CD14-positive monocyte (primary cell): ENCODE data around the gene CANT1. TPM values are rescaled to one million over a fixed set of nuclear protein-coding genes. Genes with fewer than 3 reads are reported as not detected.
A peak's percentile ranks its signal among the peaks of the same experiment; 100 is the strongest.

Source experiments
- DNase-seq, 3 donors: peaks; one replicate each; pipeline ENCODE4 v3.0.0-alpha.2; 2011 to 2022
- H2AFZ ChIP-seq: 2 replicates; pipeline ENCODE4 v1.6.0; 2012; ENCODE audit warnings: mild to moderate bottlenecking, low read depth, low read length, inconsistent platforms; ENCODE audit not compliant: insufficient read depth, poor library complexity, severe bottlenecking
- H3K27ac ChIP-seq, 2 donors: 1 replicate in 1 of 2; 2 replicates in 1 of 2; pipeline ENCODE4 v1.5.1; 2012 to 2013; ENCODE audit warnings: low read length in 2 of 2, control low read depth in 1 of 2, inconsistent platforms in 1 of 2, low read depth in 1 of 2, mild to moderate bottlenecking in 1 of 2
- H3K27me3 ChIP-seq, 2 donors: one replicate each; pipeline versions ENCODE4 v1.6.0 to v1.6.1; 2011 to 2013; ENCODE audit warnings: low read length in 2 of 2; ENCODE audit not compliant: control insufficient read depth in 2 of 2, insufficient read depth in 2 of 2
- H3K36me3 ChIP-seq, 2 donors: replicated peaks in 1 of 2; 1 replicate in 1 of 2; 2 replicates in 1 of 2; pipeline versions ENCODE4 v1.5.1 to v1.6.1; 2012 to 2013; ENCODE audit warnings: low read length in 2 of 2, control low read depth in 1 of 2, inconsistent platforms in 1 of 2, mild to moderate bottlenecking in 1 of 2; ENCODE audit not compliant: insufficient read depth in 2 of 2, control insufficient read depth in 1 of 2
- H3K4me1 ChIP-seq, 2 donors: 1 replicate in 1 of 2; 2 replicates in 1 of 2; pipeline versions ENCODE4 v1.5.1 to v1.6.1; 2012 to 2013; ENCODE audit warnings: low read length in 2 of 2, control low read depth in 1 of 2, inconsistent platforms in 1 of 2, mild to moderate bottlenecking in 1 of 2, moderate library complexity in 1 of 2; ENCODE audit not compliant: insufficient read depth in 2 of 2, control insufficient read depth in 1 of 2
- H3K4me2 ChIP-seq: replicated peaks from 2 replicates; pipeline ENCODE3; 2012; ENCODE audit warnings: low read length, moderate library complexity, mild to moderate bottlenecking; ENCODE audit not compliant: poor library complexity, severe bottlenecking; ENCODE audit errors: extremely low read depth
- H3K4me3 ChIP-seq, 3 experiments: fragments of 200-600 bp in 1 of 3; sonication (generic) in 1 of 3; replicated peaks in 1 of 3; 1 replicate in 2 of 3; 2 replicates in 1 of 3; pipeline ENCODE4 v1.5.1; 2011 to 2013; ENCODE audit warnings: low read length in 3 of 3, mild to moderate bottlenecking in 3 of 3, control low read depth in 2 of 3, low read depth in 2 of 3, inconsistent platforms in 1 of 3, moderate library complexity in 1 of 3
- H3K79me2 ChIP-seq: 2 replicates; pipeline ENCODE4 v1.6.0; 2012; ENCODE audit warnings: mild to moderate bottlenecking, control low read depth, inconsistent platforms, low read length, moderate library complexity; ENCODE audit not compliant: insufficient read depth
- H3K9ac ChIP-seq: 2 replicates; pipeline ENCODE4 v1.6.0; 2017; ENCODE audit warnings: low read length, mild to moderate bottlenecking; ENCODE audit not compliant: insufficient read depth, poor library complexity, severe bottlenecking
- H3K9me3 ChIP-seq, 2 donors: replicated peaks in 1 of 2; 1 replicate in 1 of 2; 2 replicates in 1 of 2; pipeline versions ENCODE4 v1.5.1 to v1.6.1; 2012 to 2013; ENCODE audit warnings: low read length in 2 of 2, control low read depth in 1 of 2; ENCODE audit not compliant: control insufficient read depth in 1 of 2, insufficient read depth in 1 of 2
- H4K20me1 ChIP-seq: 2 replicates; pipeline ENCODE4 v1.6.0; 2012; ENCODE audit warnings: mild to moderate bottlenecking, low read length, control low read depth, moderate library complexity; ENCODE audit not compliant: insufficient read depth
- H3K27ac Mint-ChIP-seq, 7 donors: one replicate each; pipeline ENCODE4 v1.8.0; 2020; ENCODE audit warnings: mild to moderate bottlenecking in 7 of 7, mixed read lengths in 7 of 7, moderate library complexity in 6 of 7, inconsistent platforms in 2 of 7
- H3K27me3 Mint-ChIP-seq, 3 donors: one replicate each; pipeline ENCODE4 v1.8.0; 2021 to 2022; ENCODE audit warnings: low read depth in 3 of 3, mild to moderate bottlenecking in 3 of 3, mixed read lengths in 3 of 3, moderate library complexity in 3 of 3, inconsistent platforms in 1 of 3
- H3K36me3 Mint-ChIP-seq, 2 donors: one replicate each; pipeline ENCODE4 v1.8.0; 2020; ENCODE audit warnings: mixed read lengths in 2 of 2, inconsistent platforms in 1 of 2, mild to moderate bottlenecking in 1 of 2
- H3K4me1 Mint-ChIP-seq: one replicate; pipeline ENCODE4 v1.8.0; 2020; ENCODE audit warnings: mild to moderate bottlenecking, mixed read lengths
- H3K4me3 Mint-ChIP-seq, 2 donors: one replicate each; pipeline ENCODE4 v1.8.0; 2020; ENCODE audit warnings: mild to moderate bottlenecking in 2 of 2, mixed read lengths in 2 of 2, moderate library complexity in 1 of 2
- H3K9me3 Mint-ChIP-seq, 7 donors: one replicate each; pipeline ENCODE4 v1.8.0; 2020 to 2022; ENCODE audit warnings: mixed read lengths in 7 of 7, mild to moderate bottlenecking in 6 of 7, moderate library complexity in 6 of 7, inconsistent platforms in 2 of 7
- CTCF ChIP-seq: fragments of 200-600 bp; IDR thresholded peaks from one replicate; pipeline ENCODE4 v1.8.0; 2022; ENCODE audit warnings: antibody characterized with exemption, mild to moderate bottlenecking
- WGBS: methylation state at CpG from one replicate; pipeline ENCODE4 v1.1.5; 2013; ENCODE audit warnings: missing lambda C conversion rate; ENCODE audit not compliant: insufficient coverage; 5-methylcytosine and 5-hydroxymethylcytosine counted together
- intact Hi-C, 2 donors: fragments of 100-400 bp; cut with micrococcal nuclease; formaldehyde crosslinking; loops; one replicate each; pipeline versions ENCODE4 v1.15.0 to v1.15.1; 2023
- polyA plus RNA-seq, 3 donors: library from polyadenylated mRNA; depleted of rRNA in 1 of 3; unstranded in 2 of 3; stranded (reverse) in 1 of 3; fragments of 300-500 nt in 2 of 3; fragments of >200 nt in 1 of 3; fragmentation: Illumina TruSeq in 2 of 3; gene quantifications; 1 replicate in 2 of 3; 2 replicates in 1 of 3; pipeline ENCODE4 v1.2.3, GENCODE V29; 2012 to 2021

The CANT1 gene
- polyA plus RNA-seq, 3 donors, result 10.6 to 16.6 (median 14.3) TPM

DNA sequence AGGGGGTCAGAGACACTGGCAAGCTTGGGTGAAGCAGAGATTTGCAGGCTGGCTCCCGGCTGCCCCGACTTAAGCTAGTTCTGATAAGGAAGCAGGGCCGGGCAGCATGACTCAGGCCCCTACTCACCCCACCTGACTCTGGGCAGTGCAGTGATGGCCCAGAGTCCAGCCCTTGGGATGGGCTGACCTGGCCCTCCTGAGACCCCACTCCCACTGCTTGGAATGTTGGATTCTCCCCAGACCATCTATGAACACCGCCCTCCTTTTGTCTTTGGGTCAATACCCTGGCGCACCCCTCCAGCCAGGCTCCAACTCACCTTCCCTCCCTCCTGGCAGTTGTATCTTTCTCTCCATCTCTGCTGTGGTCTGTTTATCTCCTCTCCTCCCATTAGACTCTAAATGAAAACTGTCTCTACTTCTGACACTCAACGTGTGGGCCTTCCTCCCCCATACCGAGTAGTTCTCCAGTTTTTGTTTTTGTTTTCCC lies 50.9 kb downstream of the CANT1 start:
- Histone ChIP-seq H3K27ac (no peak overlapping the region), H3K9me3 (no peaks in the 10 kb centered on the region), H3K4me2 (no peak overlapping the region), H3K4me1 (no peaks in the 10 kb centered on the region), H3K4me3 (no peak overlapping the region), H3K79me2 (no peaks in the 10 kb centered on the region), H2AFZ (no peak overlapping the region), H4K20me1 (no peaks in the 10 kb centered on the region), H3K9ac (no peak overlapping the region), H3K36me3 (no peaks in the 10 kb centered on the region), H3K27me3 (no peaks in the 10 kb centered on the region)
- Mint-ChIP-seq H3K27ac (peak overlapping the region in 2 of 7 donors; percentile 12 to 29), H3K4me3 (peak overlapping the region in 1 of 2 donors; percentile 0), H3K36me3 (no peaks in the 10 kb centered on the region), H3K27me3 (peaks cover 4 to 6% (median 5%) of the 10 kb centered on the region in 3 donors), H3K4me1 (peaks cover 4% of the 10 kb centered on the region), H3K9me3 (peaks cover 0 to 2% (median 0%) of the 10 kb centered on the region in 7 donors)
- intact Hi-C loops, result no loop called here
- no peak for TF ChIP-seq CTCF
- 84% methylated on average over 7 of the region's 7 CpGs for WGBS
- no peak for DNase-seq

DNA sequence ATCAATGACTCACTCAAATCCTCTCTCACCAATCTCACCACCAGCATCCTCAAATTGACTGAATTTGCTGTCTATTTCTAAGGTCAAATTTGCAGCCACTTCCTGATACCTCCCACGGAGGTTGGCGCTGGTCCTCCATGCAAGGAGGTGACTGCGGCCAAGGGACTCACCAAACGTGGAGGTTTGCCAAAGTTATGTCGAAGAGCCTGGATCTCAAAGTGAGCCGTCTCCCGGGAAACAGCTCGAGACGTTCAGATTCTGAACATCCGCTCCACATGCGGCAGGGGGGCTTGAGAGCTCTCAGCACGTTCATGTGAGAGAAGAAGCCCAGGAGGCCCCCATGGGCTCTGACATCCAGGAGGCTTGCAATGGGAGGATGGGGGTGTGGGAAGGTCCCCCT lies 52.4 kb downstream of the CANT1 start:
- Mint-ChIP-seq H3K9me3 (peaks cover 0 to 4% (median under 1%) of the 10 kb centered on the region in 7 donors), H3K4me3 (no peak overlapping the region), H3K27me3 (peaks cover 3 to 9% (median 7%) of the 10 kb centered on the region in 3 donors), H3K36me3 (no peaks in the 10 kb centered on the region), H3K4me1 (peaks cover 4% of the 10 kb centered on the region), H3K27ac (no peak overlapping the region)
- no peaks in the 10 kb centered on the region for H4K20me1 ChIP-seq
- intact Hi-C loops, result no loop called here
- no peak for TF ChIP-seq CTCF
- H3K4me3 ChIP-seq, result no peak overlapping the region
- peaks cover 0 to 4% of the 10 kb centered on the region in 2 donors for H3K9me3 ChIP-seq
- H3K79me2 ChIP-seq, result no peaks in the 10 kb centered on the region
- H3K9ac ChIP-seq, result no peak overlapping the region
- no peak overlapping the region for H3K27ac ChIP-seq
- H3K4me1 ChIP-seq, result no peaks in the 10 kb centered on the region
- no peak overlapping the region for H3K4me2 ChIP-seq
- no peaks in the 10 kb centered on the region for H3K27me3 ChIP-seq
- H3K36me3 ChIP-seq, result no peaks in the 10 kb centered on the region
- no peak overlapping the region for H2AFZ ChIP-seq
- WGBS, result 92% methylated on average over 11 of the region's 12 CpGs
- DNase-seq, result no peak
